Activated CD4-positive, alpha-beta T cell treated with anti-CD3 and anti-CD28 coated beads for 24 hours (primary cell): ENCODE results near the gene GCKR.

Experiments used
- DNase-seq, 2 donors: peaks; one replicate each; pipeline ENCODE4 v3.0.0-alpha.2; 2020; ENCODE audit warnings: low read depth in 2 of 2

Gene GCKR

DNA sequence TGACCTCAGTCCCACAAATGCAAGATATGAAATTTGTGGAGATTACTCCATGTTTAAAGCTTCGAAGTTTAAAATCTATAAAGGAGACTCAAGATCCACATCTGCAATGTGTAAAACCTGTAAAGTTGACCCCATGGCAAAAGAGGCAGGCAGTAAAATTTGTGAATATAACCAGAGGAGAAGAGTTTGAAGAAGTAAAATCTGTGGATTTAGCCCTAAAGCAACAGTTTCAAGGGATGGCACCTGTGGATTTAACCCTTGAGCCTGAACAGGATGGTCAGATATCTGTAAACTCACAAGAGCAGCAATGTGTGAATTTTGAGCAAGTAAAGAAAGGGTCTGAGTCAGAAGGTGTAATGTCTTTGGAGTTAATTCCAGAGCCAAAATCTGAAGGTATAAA lies 75.0 kb downstream of the GCKR start:
- DNase-seq: no peak

DNA sequence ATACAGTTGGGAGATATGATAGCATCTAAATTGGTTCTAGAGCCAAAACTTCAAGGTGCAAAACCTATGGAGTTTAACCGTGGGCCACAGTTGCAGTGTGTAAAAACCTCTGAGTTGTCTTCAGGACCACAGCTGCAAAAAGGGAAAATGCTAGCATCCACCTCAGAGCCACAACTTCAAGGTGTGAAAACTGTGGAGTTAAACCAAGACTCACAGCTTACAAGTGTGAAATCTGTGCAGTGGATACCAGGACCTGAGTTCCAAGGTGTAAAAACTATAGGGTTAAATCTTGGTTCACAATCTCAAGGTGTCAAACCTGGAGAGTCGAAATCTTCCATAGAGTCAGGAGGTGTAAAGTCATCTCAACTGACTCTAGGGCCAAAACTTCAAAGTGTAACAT lies 75.8 kb downstream of the GCKR start:
- DNase-seq: no peak

DNA sequence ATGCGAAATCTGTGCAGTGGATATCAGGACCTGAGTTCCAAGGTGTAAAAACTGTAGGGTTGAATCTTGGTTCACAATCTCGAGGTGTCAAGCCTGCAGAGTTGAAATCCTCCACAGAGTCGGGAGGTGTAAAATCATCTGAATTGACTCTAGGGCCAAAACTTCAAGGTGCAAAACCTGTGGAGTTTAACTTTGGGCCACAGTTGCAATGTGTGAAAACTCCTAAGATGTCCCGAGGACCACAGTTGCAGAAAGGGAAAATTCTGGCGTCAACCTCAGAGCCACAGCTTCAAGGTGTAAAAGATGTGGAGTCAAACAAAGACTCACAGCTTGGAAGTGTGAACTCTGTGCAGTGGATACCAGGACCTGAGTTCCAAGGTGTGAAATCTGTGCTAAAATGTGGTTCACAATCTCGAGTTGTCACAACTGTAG lies 76.4 kb downstream of the GCKR start:
- no peak for DNase-seq
